Epithelial cell of proximal tubule (primary cell): ENCODE results near the gene RACGAP1. TPM values are rescaled to one million over a fixed set of nuclear protein-coding genes. Genes with fewer than 3 reads are reported as not detected.

ENCODE experiments used
- DNase-seq: peaks from one replicate; pipeline ENCODE4 v3.0.0-alpha.2; 2011; ENCODE audit warnings: low read depth
- H3K4me3 ChIP-seq: 2 replicates; pipeline ENCODE4 v1.5.1; 2011; ENCODE audit warnings: low read depth, mild to moderate bottlenecking, low read length
- total RNA-seq: library from RNA; depleted of rRNA; stranded (reverse); fragments of >200 nt; gene quantifications from 2 replicates; pipeline ENCODE4 v1.2.3, GENCODE V29; 2015
- TF ChIP-seq, protein P1 (sequence below): conservative IDR thresholded peaks from 2 replicates; pipeline ENCODE4 v1.5.1; 2012; ENCODE audit warnings: low read depth, mild to moderate bottlenecking, low read length

RACGAP1 gene
- total RNA-seq, 1 donor from 2014 or later: 86.5 TPM

DNA sequence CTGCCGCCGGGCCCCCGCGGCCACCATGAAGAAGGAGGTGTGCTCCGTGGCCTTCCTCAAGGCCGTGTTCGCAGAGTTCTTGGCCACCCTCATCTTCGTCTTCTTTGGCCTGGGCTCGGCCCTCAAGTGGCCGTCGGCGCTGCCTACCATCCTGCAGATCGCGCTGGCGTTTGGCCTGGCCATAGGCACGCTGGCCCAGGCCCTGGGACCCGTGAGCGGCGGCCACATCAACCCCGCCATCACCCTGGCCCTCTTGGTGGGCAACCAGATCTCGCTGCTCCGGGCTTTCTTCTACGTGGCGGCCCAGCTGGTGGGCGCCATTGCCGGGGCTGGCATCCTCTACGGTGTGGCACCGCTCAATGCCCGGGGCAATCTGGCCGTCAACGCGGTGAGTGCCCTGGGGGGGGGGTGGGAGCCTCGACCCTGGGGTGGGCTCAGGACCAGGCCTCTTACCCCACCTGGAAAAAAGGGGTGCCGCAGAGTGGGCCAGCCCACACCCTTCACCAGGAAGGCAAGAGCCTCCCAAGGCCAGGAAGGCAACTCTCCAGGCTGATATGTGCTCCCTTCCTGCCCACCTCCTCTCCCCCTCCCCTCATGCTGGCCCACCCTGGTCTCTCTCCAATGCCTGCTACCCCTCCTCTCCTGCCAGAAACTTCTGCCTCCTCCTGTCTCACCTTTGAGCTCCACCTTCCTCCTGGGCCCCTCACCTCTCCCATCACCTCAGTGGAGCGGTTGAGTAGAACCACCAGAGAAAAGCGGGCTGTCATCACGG lies 63.1 kb downstream of the RACGAP1 start:
- H3K4me3 ChIP-seq: no peak overlapping the region
- DNase-seq: no peak
- TF ChIP-seq, protein P1, sequence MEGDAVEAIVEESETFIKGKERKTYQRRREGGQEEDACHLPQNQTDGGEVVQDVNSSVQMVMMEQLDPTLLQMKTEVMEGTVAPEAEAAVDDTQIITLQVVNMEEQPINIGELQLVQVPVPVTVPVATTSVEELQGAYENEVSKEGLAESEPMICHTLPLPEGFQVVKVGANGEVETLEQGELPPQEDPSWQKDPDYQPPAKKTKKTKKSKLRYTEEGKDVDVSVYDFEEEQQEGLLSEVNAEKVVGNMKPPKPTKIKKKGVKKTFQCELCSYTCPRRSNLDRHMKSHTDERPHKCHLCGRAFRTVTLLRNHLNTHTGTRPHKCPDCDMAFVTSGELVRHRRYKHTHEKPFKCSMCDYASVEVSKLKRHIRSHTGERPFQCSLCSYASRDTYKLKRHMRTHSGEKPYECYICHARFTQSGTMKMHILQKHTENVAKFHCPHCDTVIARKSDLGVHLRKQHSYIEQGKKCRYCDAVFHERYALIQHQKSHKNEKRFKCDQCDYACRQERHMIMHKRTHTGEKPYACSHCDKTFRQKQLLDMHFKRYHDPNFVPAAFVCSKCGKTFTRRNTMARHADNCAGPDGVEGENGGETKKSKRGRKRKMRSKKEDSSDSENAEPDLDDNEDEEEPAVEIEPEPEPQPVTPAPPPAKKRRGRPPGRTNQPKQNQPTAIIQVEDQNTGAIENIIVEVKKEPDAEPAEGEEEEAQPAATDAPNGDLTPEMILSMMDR: no peak

DNA sequence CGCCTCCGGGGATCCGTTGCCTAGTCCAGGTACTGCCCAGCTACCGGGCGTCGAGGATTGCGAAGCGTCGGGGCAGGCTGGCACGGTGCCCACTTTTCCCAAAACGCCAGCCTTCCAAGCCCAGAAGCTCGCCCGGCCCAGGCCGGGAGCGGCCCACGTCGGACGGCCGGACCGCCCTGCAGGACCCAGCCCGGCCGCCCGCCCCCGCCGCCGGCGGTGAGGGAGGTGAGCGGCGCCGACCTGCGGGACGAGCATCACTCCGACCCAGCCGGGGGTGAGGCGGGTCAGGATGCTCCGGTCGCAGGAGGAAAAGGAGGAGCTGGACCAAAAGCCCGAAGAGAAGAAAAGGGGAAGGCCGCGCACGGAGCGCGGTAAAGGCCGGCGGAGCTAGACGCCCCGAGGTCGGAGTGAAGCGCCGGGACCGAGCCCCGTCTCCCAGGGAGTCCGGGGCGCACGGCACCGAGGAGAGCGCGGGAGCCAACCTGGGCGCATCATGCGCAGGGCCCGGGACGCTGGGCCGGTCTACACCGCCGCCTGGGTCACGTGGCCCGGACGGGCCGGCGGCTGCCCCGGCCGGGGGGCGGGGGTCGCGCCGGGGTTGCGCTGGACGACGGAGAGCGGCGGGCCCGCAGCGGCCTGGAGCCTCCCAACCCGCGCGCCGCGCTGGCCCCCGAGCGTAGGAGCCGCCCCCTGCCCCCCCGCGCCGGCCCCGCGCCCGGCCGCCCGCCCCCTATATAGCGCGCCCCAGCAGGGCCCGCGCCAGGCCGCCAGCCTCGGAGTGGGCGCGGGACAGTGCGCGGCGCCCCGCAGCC lies 64.0 kb downstream of the RACGAP1 start, which contains the start of gene AQP5:
TSS of gene AQP5 (plus strand) at position 762 of the 812 bp plus-strand sequence. CDS start 146 bp downstream, outside the sequence.
- TF ChIP-seq, protein P1: no peak
- H3K4me3 ChIP-seq: no peak within 1 kb of the TSS
- no peak for DNase-seq

DNA sequence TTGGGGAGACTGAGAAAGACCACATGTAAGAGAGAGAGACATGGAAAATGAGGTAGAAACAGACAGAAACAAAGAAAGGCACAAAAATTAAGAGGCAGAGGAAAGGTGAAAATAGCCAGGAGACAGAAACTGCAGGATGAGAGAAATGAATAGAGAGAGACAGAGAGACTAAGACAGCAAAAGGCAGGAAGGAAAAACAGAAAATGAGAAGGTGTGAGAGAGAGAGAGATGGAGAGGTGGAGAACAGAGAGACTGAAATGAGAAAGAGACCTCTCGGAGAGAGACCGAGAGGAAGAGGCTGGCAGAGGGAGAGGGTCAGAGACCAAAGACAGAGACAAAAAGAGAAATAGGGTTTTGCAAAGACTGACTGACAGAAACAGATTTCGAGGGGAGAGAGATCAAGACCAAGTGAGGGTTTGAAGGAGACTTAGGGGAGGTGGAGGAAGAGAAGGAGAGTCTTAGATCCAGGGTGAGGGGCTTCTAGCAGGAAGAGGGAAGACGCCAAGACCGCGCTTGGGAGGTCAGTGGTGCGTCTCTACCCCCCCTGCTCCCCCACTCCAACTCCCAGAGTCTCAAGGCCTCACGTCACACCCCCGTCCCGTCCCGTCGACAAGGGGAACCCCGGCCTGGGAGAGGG lies 64.7 kb downstream of the RACGAP1 start:
- no peak for DNase-seq
- H3K4me3 ChIP-seq: no peak overlapping the region
- TF ChIP-seq, protein P1: no peak

DNA sequence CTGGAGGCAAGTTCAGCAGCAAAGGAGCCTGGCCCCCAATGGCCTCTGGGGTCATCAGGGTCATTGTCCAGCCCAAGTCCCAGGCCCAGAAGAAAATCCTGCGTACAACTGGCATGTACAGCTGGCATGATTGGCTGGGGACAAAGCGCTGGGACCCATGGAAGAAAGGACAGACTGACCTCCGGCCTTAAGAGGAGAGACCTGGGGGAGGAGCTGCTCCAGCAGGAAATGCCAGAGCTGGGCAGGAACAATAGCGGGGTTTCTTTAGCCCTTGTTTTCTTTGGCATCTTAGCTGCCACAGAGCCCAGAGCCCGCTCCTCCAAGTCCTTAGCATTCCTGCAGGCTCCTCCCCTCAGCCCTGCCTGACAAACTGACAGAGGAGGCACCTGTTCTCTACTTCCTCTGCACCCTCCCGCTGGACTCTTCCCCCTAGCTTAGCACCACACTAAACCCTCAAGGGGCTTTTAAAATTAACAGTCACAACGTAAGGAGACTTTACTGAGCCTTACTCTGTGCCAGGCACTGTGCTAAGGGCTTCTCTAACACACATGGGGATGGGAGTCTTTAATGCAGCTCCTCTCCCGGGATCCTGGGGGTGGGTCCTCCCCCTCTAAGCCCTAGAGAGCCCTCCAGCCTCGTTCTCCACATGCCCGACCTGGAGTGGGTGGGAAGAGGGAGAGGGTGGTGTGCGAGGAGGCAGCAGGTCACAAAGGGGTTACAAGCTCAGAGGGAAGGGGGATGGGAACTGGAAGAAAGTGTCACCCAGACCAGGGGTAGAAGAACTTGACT lies 65.4 kb downstream of the RACGAP1 start:
- no peak for DNase-seq
- TF ChIP-seq, protein P1: no peak

DNA sequence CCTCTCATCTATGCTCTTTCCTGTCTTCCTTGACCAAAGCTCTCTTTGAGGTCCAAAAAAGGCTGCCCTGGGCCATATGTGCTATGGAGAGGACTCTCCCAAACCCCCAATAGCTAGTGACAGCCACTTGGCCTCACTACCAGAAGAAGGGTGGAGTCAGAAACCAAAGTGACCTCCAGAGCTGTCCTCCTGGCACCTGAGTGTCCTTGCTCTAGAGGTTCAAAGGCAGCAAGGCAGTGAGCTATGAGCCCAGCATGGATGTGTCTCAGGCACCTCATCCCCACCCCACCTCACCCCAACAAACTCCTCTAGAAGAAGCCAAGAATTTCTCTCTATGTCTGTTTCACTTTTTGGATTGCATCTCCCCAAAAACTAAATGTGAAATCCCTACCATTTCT lies 67.7 kb downstream of the RACGAP1 start:
- TF ChIP-seq, protein P1: no peak
- no peak for DNase-seq
- no peak overlapping the region for H3K4me3 ChIP-seq

More for the DNA sequence above, 65.4 kb downstream of the RACGAP1 start:
- no peak overlapping the region for H3K4me3 ChIP-seq
